DOHH2 (cell line): ENCODE results near the gene STOML2.
A peak's percentile ranks its signal among the peaks of the same experiment; 100 is the strongest.
"Not testable (repeated sequence)": the region's sequence is repeated elsewhere in the genome, so short reads cannot be mapped to it uniquely, and the experiment has no call there.

ENCODE experiments used
- H3F3A ChIP-seq: fragments of 200-600 bp; sonication (generic), shearing (Covaris generic); 2 replicates; pipeline ENCODE4 v1.6.0; 2016; ENCODE audit warnings: antibody characterized with exemption, mild to moderate bottlenecking; ENCODE audit not compliant: control insufficient read depth, insufficient read depth
- H3K27ac ChIP-seq: fragments of 200-600 bp; sonication (generic); 2 replicates; pipeline ENCODE4 v1.5.1; 2014; ENCODE audit warnings: low read depth, mild to moderate bottlenecking, low read length, moderate library complexity
- H3K27me3 ChIP-seq: fragments of 200-600 bp; sonication (generic); 2 replicates; pipeline ENCODE4 v1.6.1; 2014; ENCODE audit warnings: mild to moderate bottlenecking, low read length, mixed read lengths; ENCODE audit not compliant: control insufficient read depth
- H3K36me3 ChIP-seq: fragments of 200-600 bp; sonication (generic); 2 replicates; pipeline ENCODE4 v1.6.1; 2014; ENCODE audit warnings: mild to moderate bottlenecking, low read length, moderate library complexity, mixed read lengths; ENCODE audit not compliant: control insufficient read depth
- H3K4me1 ChIP-seq: fragments of 200-600 bp; sonication (generic); 2 replicates; pipeline ENCODE4 v1.6.1; 2014; ENCODE audit warnings: mild to moderate bottlenecking, low read length, mixed read lengths; ENCODE audit not compliant: control insufficient read depth
- H3K4me2 ChIP-seq: fragments of 200-600 bp; sonication (generic); 2 replicates; pipeline ENCODE4 v1.6.0; 2014; ENCODE audit warnings: mild to moderate bottlenecking, low read length, moderate library complexity
- H3K4me3 ChIP-seq: fragments of 200-600 bp; sonication (generic); 2 replicates; pipeline ENCODE4 v1.5.1; 2014; ENCODE audit warnings: mild to moderate bottlenecking, low read length, mixed read lengths
- H3K79me2 ChIP-seq: fragments of 200-600 bp; sonication (generic); 2 replicates; pipeline ENCODE4 v1.6.1; 2014; ENCODE audit warnings: mild to moderate bottlenecking, low read length, mixed read lengths; ENCODE audit not compliant: control insufficient read depth
- H3K9me2 ChIP-seq: fragments of 200-600 bp; sonication (generic); replicated peaks from 2 replicates; pipeline ENCODE4 v1.6.1; 2014; ENCODE audit warnings: mild to moderate bottlenecking, low read length, mixed read lengths; ENCODE audit not compliant: control insufficient read depth
- H3K9me3 ChIP-seq: fragments of 200-600 bp; sonication (generic); 2 replicates; pipeline ENCODE4 v1.6.1; 2014; ENCODE audit warnings: antibody characterized with exemption, low read length, mixed read lengths; ENCODE audit not compliant: control insufficient read depth, insufficient read depth
- H4K20me1 ChIP-seq: fragments of 200-600 bp; sonication (generic); 2 replicates; pipeline ENCODE4 v1.6.0; 2014; ENCODE audit warnings: low read depth, mild to moderate bottlenecking, antibody characterized with exemption, low read length, moderate library complexity; ENCODE audit not compliant: control insufficient read depth, insufficient read depth
- EZH2phosphoT487 ChIP-seq: fragments of 200-600 bp; sonication (generic); IDR thresholded peaks from 2 replicates; pipeline ENCODE4 v1.6.1; 2017; ENCODE audit warnings: borderline replicate concordance, mild to moderate bottlenecking, antibody characterized with exemption, low read length, moderate library complexity, mixed read lengths
- TF ChIP-seq, protein P1 (sequence below): fragments of 200-600 bp; sonication (generic); IDR thresholded peaks from one replicate; pipeline ENCODE4 v1.5.1; 2014; ENCODE audit warnings: antibody characterized with exemption, mild to moderate bottlenecking, low read depth, low read length; ENCODE audit not compliant: poor library complexity, severe bottlenecking

STOML2 gene

DNA sequence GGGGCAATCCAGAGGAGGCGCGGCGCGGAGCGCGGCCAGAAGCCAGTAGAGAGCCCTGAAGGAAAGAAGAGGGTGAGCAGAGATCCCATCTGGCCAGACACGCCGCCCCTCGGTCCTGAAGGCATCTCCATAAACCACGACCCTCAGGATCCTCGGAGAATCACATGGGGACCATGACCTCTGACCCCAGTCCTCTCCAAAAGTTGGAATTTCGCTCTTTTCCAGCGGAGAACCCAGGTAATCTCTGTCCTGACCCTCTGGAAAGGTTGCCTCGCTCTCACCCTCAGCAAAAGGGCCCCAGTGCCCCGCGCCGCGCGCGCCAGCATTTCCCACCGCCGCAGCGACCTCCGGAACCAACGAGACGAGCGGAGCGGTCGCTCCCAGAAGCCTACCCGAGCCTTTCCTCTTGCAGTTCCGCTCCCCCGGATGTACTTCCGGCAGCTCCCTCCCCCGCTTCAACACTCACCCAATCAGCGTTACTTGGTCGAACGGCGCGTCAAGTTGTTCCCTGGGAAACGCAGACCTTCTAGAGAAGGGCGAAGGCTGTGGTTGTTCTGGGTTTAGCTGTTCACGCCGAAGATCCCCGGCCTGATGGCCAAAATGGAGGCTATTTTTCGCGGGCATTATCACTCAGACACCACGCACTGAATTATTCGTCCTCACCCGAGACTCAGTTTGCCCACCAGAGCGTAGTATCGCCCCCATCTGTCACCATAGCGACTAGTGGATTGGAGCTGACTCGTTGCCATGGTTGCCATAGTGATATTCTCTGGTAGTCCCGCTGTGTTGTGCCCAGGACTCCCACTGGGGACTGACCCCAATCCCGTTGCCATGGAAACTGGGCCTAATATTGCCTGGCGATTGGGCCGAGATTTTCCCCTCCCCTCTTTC lies at the start of gene STOML2:
Gene STOML2 (minus strand): TSS at position 363 of the 891 bp plus-strand sequence. CDS start 37 bp downstream, at position 326.
- Histone ChIP-seq H3K9me2 (no peaks in the 10 kb centered on the region), H3K36me3 (peaks cover 37% of the 10 kb centered on the region), H3F3A (no peaks in the 10 kb centered on the region; the same call in 1 of the 2 replicates), H3K4me2 (peak within 1 kb of the TSS; percentile 93), H3K27ac (peak within 1 kb of the TSS; percentile 42), H3K4me1 (peaks cover 18% of the 10 kb centered on the region), H3K27me3 (no peaks in the 10 kb centered on the region), H3K79me2 (peaks cover 26% of the 10 kb centered on the region), H3K4me3 (peak within 1 kb of the TSS; percentile 99), H3K9me3 (no peaks in the 10 kb centered on the region), H4K20me1 (no peaks in the 10 kb centered on the region)
- TF ChIP-seq EZH2phosphoT487: no peak
- TF ChIP-seq, protein P1, sequence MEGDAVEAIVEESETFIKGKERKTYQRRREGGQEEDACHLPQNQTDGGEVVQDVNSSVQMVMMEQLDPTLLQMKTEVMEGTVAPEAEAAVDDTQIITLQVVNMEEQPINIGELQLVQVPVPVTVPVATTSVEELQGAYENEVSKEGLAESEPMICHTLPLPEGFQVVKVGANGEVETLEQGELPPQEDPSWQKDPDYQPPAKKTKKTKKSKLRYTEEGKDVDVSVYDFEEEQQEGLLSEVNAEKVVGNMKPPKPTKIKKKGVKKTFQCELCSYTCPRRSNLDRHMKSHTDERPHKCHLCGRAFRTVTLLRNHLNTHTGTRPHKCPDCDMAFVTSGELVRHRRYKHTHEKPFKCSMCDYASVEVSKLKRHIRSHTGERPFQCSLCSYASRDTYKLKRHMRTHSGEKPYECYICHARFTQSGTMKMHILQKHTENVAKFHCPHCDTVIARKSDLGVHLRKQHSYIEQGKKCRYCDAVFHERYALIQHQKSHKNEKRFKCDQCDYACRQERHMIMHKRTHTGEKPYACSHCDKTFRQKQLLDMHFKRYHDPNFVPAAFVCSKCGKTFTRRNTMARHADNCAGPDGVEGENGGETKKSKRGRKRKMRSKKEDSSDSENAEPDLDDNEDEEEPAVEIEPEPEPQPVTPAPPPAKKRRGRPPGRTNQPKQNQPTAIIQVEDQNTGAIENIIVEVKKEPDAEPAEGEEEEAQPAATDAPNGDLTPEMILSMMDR: no peak

- H3F3A ChIP-seq, H3K4me1 ChIP-seq, H3K27me3 ChIP-seq, H3K79me2 ChIP-seq, H3K9me3 ChIP-seq, H3K4me3 ChIP-seq, H3K4me2 ChIP-seq, H3K9me2 ChIP-seq, H3K27ac ChIP-seq, H4K20me1 ChIP-seq, H3K36me3 ChIP-seq: not testable (repeated sequence)
Measured at GRCh38 chr9:35147941-35148563, 45.1 kb upstream of the STOML2 start.

DNA sequence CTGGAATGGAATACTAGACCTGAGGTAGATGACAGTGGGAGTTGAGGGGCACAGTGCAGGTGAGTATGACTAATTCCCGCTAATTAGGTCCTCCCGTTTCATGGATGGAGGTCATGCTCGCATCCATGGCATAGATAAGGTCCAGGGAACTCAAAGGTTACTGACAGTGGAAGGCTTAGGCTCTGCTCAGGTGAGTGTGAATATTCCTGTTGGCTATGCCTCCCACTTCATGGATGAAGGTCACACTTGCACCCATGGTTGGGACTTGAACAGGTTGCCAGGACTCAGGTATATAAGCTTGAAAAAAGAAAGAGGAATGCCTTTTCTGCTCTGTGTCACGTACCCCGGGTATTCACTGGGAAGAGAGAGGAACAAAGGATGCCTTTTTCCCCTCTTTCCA lies 39.1 kb upstream of the STOML2 start:
- Histone ChIP-seq H3K27me3 (no peaks in the 10 kb centered on the region), H3K9me3 (peaks cover 15% of the 10 kb centered on the region), H3K79me2 (no peaks in the 10 kb centered on the region), H3K9me2 (no peaks in the 10 kb centered on the region), H4K20me1 (no peaks in the 10 kb centered on the region), H3K4me2 (no peak overlapping the region), H3F3A (no peaks in the 10 kb centered on the region), H3K36me3 (no peaks in the 10 kb centered on the region), H3K27ac (no peak overlapping the region), H3K4me3 (no peak overlapping the region), H3K4me1 (no peaks in the 10 kb centered on the region)
- no peak for TF ChIP-seq EZH2phosphoT487
- TF ChIP-seq, protein P1: no peak

DNA sequence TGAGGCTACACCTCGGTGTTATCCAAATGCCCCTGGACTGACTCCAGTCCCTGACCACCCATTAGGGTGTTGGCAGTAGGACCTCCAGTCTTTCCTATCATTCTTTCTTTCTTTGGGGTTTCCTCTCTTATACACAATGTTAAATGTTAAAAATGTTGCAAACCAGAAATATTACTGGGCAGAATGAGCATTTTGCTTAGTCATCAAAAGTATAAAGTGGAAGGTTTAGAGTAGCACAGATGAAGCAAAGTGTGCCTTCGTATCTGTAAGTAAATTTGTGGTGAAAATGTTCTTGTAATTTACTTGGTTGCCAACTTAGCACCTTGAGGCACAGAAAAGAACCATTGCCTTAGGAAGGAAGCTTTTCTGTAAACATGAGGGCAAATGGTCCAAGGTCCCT lies 37.2 kb upstream of the STOML2 start:
- Histone ChIP-seq H3K4me1 (no peaks in the 10 kb centered on the region), H4K20me1 (no peaks in the 10 kb centered on the region)

More for the DNA sequence above, 37.2 kb upstream of the STOML2 start:
- Histone ChIP-seq H3K36me3 (no peaks in the 10 kb centered on the region), H3K4me3 (no peak overlapping the region), H3K4me2 (no peak overlapping the region), H3K27me3 (no peaks in the 10 kb centered on the region), H3K9me3 (peaks cover 15% of the 10 kb centered on the region), H3F3A (no peaks in the 10 kb centered on the region), H3K79me2 (no peaks in the 10 kb centered on the region), H3K27ac (no peak overlapping the region), H3K9me2 (no peaks in the 10 kb centered on the region)
- no peak for TF ChIP-seq EZH2phosphoT487
- TF ChIP-seq, protein P1: no peak
